Measurements from ENCODE around the gene ATP5PD. TPM values are rescaled to one million over a fixed set of nuclear protein-coding genes. Genes with fewer than 3 reads are reported as not detected.

Gene ATP5PD
- total and polyA plus RNA-seq, 7 donors = 409 to 931 (median 577) TPM

DNA sequence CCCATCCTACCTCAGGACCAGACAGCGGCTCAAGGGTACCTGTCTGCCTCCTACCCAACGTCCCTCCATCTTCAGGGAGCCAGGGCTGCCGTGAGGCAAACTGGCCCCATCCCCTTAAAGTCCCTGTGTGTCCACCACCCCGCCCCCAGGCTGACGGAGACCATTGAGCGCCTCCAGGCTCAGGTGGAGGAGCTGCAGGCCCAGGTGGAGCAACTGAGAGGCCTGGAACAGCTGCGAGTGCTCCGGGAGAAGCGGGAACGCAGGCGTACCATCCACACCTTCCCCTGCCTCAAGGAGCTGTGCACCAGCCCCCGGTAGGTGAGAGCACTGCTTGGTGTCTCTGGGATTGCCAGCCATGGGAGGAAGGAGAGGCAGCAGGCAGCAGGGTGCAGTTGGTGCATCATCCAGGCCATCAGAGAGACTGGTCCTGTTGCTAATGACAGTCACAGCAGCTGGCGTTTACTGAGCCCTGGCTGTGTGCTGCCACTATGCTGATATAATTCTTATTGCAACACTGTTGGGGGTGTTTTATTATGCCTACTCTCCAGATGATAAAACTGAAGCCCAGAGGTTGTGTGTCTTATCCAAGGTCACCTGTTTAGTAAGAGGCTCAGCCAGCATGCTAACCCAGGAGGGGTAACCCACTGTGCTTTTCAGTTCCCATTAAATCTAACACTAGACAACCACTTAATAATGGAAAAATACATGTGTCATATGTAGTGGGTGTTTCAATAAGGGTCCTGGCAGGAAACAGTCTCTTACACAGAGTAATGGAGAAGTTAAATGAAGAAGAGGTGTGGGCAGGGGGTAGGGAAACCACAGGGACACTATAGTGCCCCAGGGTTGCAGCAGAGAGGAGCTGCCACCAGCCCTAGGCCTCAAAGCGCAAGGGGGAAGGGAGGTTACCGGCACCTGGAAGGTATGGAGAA is 44.6 kb downstream of the ATP5PD start:
- DNase-seq (peak in 1 of 2 donors; percentile 39), ATAC-seq (no peak)
- Histone ChIP-seq H3K4me3 (no peak overlapping the region), H3K36me3 (ENCODE audit: insufficient read depth in 1 of 2, low read depth in 1 of 2) (no peaks in the 10 kb centered on the region), H3K27me3 (ENCODE audit: insufficient read depth in 3 of 3, low read length in 2 of 3) (no peaks in the 10 kb centered on the region), H3K27ac (no peak overlapping the region), H3K9me3 (no peaks in the 10 kb centered on the region), H3K4me1 (no peaks in the 10 kb centered on the region)
- TF ChIP-seq, protein P1, sequence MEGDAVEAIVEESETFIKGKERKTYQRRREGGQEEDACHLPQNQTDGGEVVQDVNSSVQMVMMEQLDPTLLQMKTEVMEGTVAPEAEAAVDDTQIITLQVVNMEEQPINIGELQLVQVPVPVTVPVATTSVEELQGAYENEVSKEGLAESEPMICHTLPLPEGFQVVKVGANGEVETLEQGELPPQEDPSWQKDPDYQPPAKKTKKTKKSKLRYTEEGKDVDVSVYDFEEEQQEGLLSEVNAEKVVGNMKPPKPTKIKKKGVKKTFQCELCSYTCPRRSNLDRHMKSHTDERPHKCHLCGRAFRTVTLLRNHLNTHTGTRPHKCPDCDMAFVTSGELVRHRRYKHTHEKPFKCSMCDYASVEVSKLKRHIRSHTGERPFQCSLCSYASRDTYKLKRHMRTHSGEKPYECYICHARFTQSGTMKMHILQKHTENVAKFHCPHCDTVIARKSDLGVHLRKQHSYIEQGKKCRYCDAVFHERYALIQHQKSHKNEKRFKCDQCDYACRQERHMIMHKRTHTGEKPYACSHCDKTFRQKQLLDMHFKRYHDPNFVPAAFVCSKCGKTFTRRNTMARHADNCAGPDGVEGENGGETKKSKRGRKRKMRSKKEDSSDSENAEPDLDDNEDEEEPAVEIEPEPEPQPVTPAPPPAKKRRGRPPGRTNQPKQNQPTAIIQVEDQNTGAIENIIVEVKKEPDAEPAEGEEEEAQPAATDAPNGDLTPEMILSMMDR (IDR thresholded peaks at IDR 0.05) = no peak
- intact Hi-C loops (cut with DNase I) = no loop called here
- WGBS, 3 donors = 91 to 96% (median 94%) methylated on average over 13 to 15 of the region's 15 CpGs

DNA sequence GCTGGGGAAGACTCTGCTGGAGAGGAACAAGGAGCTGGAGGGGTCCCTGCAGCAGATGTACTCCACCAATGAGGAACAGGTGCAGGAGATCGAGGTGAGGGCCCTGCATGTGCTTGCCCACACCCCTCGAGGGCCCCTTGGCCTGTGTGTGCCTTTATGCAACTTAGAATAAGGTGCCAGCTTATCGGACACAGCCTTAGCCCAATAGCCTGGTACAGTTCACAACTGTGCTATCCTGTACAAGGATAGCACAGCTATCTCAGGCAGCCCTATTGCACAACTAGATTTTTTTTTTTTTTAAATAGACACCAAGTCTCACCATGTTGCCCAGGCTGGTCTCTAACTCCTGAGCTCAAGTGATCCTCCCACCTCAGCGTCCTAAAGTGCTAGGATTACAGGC is 47.2 kb downstream of the ATP5PD start:
- H3K27me3 ChIP-seq (ENCODE audit: insufficient read depth in 3 of 3, low read length in 2 of 3) = no peaks in the 10 kb centered on the region
- H3K36me3 ChIP-seq (ENCODE audit: insufficient read depth in 1 of 2, low read depth in 1 of 2) = no peaks in the 10 kb centered on the region
- TF ChIP-seq, protein P1 (IDR thresholded peaks at IDR 0.05) = no peak
- ATAC-seq = no peak
- peak in 1 of 2 donors; percentile 15 for DNase-seq
- H3K4me1 ChIP-seq = no peaks in the 10 kb centered on the region
- H3K4me3 ChIP-seq = no peak overlapping the region
- no peaks in the 10 kb centered on the region for H3K9me3 ChIP-seq
- 62 to 77% (median 76%) methylated on average over 4 of the region's 4 CpGs for WGBS, 3 donors
- no peak overlapping the region for H3K27ac ChIP-seq
- intact Hi-C loops (cut with DNase I) = no loop called here

DNA sequence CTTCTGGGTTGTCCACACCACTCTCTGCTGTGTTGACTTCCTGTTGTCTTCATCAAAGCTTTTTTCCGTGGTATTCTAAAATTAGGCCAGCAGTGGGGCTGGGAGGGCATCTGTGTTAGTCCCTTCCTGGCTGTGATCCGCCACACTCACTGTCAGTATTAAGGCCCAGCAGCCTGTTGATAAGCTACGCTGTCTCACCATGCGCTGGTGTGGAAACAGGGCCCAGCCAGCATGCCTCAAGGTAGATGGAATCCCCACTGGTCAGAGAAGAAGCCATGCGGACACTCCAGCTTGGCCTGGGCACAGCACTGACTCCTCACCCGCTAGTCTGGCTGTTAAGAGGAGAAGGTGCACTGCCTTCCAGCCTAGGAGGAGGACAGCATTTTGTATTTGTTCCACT is 48.0 kb downstream of the ATP5PD start:
- H3K27me3 ChIP-seq (ENCODE audit: insufficient read depth in 3 of 3, low read length in 2 of 3) = no peaks in the 10 kb centered on the region
- DNase-seq (peak in 1 of 2 donors; percentile 21), ATAC-seq (no peak)
- H3K4me1 ChIP-seq = no peaks in the 10 kb centered on the region
- WGBS, 3 donors = 75 to 85% (median 81%) methylated on average over 6 of the region's 6 CpGs
- H3K27ac ChIP-seq = no peak overlapping the region
- intact Hi-C loops (cut with DNase I) = no loop called here
- no peaks in the 10 kb centered on the region for H3K36me3 ChIP-seq (ENCODE audit: insufficient read depth in 1 of 2, low read depth in 1 of 2)
- H3K4me3 ChIP-seq = no peak overlapping the region
- TF ChIP-seq, protein P1 (IDR thresholded peaks at IDR 0.05) = no peak
- no peaks in the 10 kb centered on the region for H3K9me3 ChIP-seq

DNA sequence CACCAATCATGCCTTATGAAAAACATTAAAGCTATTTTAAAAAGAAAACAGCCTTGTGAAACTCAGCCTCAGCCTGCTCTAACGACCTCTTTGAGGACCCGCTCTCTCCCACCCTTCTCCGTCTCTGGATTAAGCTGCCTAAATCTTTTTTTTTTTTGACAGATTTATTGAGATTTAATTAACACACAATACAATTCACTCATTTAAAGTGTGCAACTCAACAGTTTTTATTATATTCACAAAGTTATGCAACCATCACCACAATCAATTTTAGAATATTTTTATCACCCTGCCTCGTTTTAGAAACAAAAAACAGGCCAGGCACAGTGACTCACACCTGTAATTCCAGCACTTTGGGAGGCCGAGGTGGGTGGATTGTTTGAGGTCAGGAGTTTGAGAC is 50.9 kb downstream of the ATP5PD start:
- Histone ChIP-seq H3K9me3 (no peaks in the 10 kb centered on the region), H3K4me3 (no peak overlapping the region), H3K4me1 (peaks cover 4% of the 10 kb centered on the region), H3K36me3 (ENCODE audit: insufficient read depth in 1 of 2, low read depth in 1 of 2) (no peaks in the 10 kb centered on the region), H3K27me3 (ENCODE audit: insufficient read depth in 3 of 3, low read length in 2 of 3) (no peaks in the 10 kb centered on the region), H3K27ac (no peak overlapping the region)
- TF ChIP-seq, protein P1 (IDR thresholded peaks at IDR 0.05) = no peak
- DNase-seq (no peak), ATAC-seq (no peak)
- intact Hi-C loops (cut with DNase I) = no loop called here
- WGBS, 3 donors = 86 to 91% (median 87%) methylated on average over 5 of the region's 5 CpGs

All from psoas muscle (tissue), 8 donors.